Fibroblast of the aortic adventitia (primary cell): ENCODE results near the gene PRKCA. TPM values are rescaled to one million over a fixed set of nuclear protein-coding genes. Genes with fewer than 3 reads are reported as not detected.

ENCODE experiments used
- DNase-seq: peaks from one replicate; pipeline ENCODE4 v3.0.0-alpha.2; 2010; ENCODE audit warnings: low read depth
- H3K4me3 ChIP-seq: 2 replicates; pipeline ENCODE4 v1.5.1; 2011; ENCODE audit warnings: low read depth, mild to moderate bottlenecking, control low read depth, low read length, moderate library complexity
- CTCF ChIP-seq: IDR thresholded peaks from 2 replicates; pipeline ENCODE4 v1.5.1; 2011; ENCODE audit warnings: mild to moderate bottlenecking, low read length, control low read depth, inconsistent platforms; ENCODE audit not compliant: insufficient read depth
- total RNA-seq: library from RNA; depleted of rRNA; stranded (reverse); fragments of >200 nt; gene quantifications from 2 replicates; pipeline ENCODE4 v1.2.3, GENCODE V29; 2012; ENCODE audit warnings: low replicate concordance

Gene PRKCA
- total RNA-seq, 1 donor = 43.7 TPM

GRCh38 chr17:66264696-66265095, 37.7 kb upstream of the PRKCA start:
- DNase-seq = no peak
- H3K4me3 ChIP-seq = no peak overlapping the region
- TF ChIP-seq CTCF = no peak

- TF ChIP-seq CTCF = no peak
- H3K4me3 ChIP-seq = no peak overlapping the region
- peak; percentile 96 for DNase-seq
These were observed 34.0 kb upstream of the PRKCA start for GRCh38 chr17:66268247-66268927.

- DNase-seq = no peak
- no peak for TF ChIP-seq CTCF
- no peak overlapping the region for H3K4me3 ChIP-seq
These were observed 32.3 kb upstream of the PRKCA start for GRCh38 chr17:66270106-66270505.

GRCh38 chr17:66271512-66271911, 30.9 kb upstream of the PRKCA start:
- no peak for DNase-seq
- TF ChIP-seq CTCF = no peak
- H3K4me3 ChIP-seq = no peak overlapping the region

- H3K4me3 ChIP-seq = peak overlapping the region; percentile 9
- TF ChIP-seq CTCF = no peak
- DNase-seq = peak; percentile 97
These were observed 29.4 kb upstream of the PRKCA start for GRCh38 chr17:66272811-66273585.

- no peak for DNase-seq
- TF ChIP-seq CTCF = no peak
- no peak overlapping the region for H3K4me3 ChIP-seq
These were observed 28.9 kb upstream of the PRKCA start for GRCh38 chr17:66273586-66273848.
